GM19099 (cell line): ENCODE measurements around the gene HPN.

Experiments
- POLR2A ChIP-seq: IDR thresholded peaks from 3 replicates; pipeline ENCODE4 v1.6.1; 2011; ENCODE audit warnings: low read depth; ENCODE audit not compliant: insufficient read length; ENCODE audit errors: extremely low read depth

The HPN gene

DNA sequence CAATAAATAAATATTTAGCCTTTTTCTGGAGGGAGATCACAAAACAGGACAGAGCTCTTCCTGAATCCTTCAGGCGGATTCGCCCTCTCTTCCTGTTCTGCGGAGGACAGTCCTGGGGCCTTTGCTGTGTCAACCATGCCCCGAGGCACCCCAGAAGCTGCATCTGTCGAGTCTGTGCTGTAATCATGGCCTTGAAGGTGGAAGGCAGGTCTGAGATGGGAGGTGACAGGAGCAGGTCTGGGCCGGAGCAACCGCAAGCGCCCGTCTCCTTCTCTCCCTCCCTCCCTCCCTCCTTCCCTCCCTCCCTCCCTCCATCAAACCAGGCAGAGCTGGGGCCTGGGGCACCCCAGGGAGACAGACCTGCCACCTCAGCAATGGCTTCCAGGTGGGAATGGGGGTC is 69.5 kb downstream of the HPN start:
- TF ChIP-seq POLR2A: no peak

- no peak for TF ChIP-seq POLR2A
Measured at GRCh38 chr19:35112995-35113688, 71.6 kb downstream of the HPN start.

- TF ChIP-seq POLR2A: no peak
Measured at GRCh38 chr19:35114353-35115176, 73.0 kb downstream of the HPN start.

GRCh38 chr19:35115177-35115951 is 73.8 kb downstream of the HPN start, which contains the start of gene FXYD3:
Gene FXYD3, plus strand, starts transcription at chr19:35115823. Its CDS starts 3,554 bp downstream, at chr19:35119377.
- TF ChIP-seq POLR2A: no peak
